ENCODE results near the gene ITGAD. TPM values are rescaled to one million over a fixed set of nuclear protein-coding genes. Genes with fewer than 3 reads are reported as not detected.

ITGAD gene
- total and polyA plus RNA-seq, 2 donors (not counting 3 experiments of a cell fraction or from before 2014, with no cell fraction given) = not detected

DNA sequence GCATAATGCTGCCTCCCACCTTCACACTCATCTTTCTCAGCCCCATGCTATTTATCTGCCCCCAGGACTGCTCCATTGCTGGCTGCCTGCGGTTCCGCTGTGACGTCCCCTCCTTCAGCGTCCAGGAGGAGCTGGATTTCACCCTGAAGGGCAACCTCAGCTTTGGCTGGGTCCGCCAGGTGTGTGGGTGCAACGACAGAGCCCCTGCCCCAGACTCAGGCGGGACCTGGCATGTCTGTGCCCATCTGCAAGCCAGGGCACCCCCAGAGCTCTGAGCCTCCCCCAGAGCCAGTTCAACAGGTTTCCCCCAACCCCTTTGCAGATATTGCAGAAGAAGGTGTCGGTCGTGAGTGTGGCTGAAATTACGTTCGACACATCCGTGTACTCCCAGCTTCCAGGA is 12.9 kb upstream of the ITGAD start:
- FAIRE-seq (no peak), DNase-seq (ENCODE audit: low read depth, low spot score) (no peak)
- TF ChIP-seq EZH2 (IDR thresholded peaks at IDR 0.05; ENCODE audit: borderline replicate concordance, low read depth, low read length, severe bottlenecking) (no peak), JUN (IDR thresholded peaks at IDR 0.05; ENCODE audit: borderline replicate concordance, insufficient read depth, insufficient read length, low read depth) (no peak), MYC (IDR thresholded peaks at IDR 0.05; ENCODE audit: low read depth, low read length) (no peak), POLR2A (IDR thresholded peaks at IDR 0.05; ENCODE audit: low read depth, low read length) (no peak), GATA2 (IDR thresholded peaks at IDR 0.05; ENCODE audit: insufficient read depth, insufficient read length, low read depth, low read length) (no peak)
- BruUV-seq (replicated peaks) = no TSS peak
- dilution Hi-C loops (cut with MboI; ENCODE audit: extremely low pct_ligation_motif_present, low sequenced_read_pairs) = no loop called here
- Histone ChIP-seq H3K79me2 (ENCODE audit: control insufficient read depth, insufficient read depth, low read length) (no peaks in the 10 kb centered on the region), H3K9me1 (replicated peaks; ENCODE audit: control insufficient read depth, extremely low read depth, insufficient read depth, low read length) (no peaks in the 10 kb centered on the region), H4K20me1 (replicated peaks; ENCODE audit: control insufficient read depth, extremely low read depth, insufficient read depth, low read length) (no peaks in the 10 kb centered on the region), H3K9me3 (replicated peaks; ENCODE audit: control insufficient read depth, insufficient read depth, low read length) (no peaks in the 10 kb centered on the region), H3K27ac (ENCODE audit: insufficient read depth, low read depth, low read length) (no peak overlapping the region), H2AFZ (ENCODE audit: low read depth, low read length) (no peak overlapping the region), H3K27me3 (ENCODE audit: control insufficient read depth in 2 of 2, insufficient read depth in 2 of 2, low read length in 2 of 2) (no peaks in the 10 kb centered on the region), H3K36me3 (ENCODE audit: control insufficient read depth in 2 of 2, extremely low read depth in 1 of 2, insufficient read depth in 2 of 2, low read length in 2 of 2) (no peaks in the 10 kb centered on the region), H3K4me1 (ENCODE audit: control insufficient read depth, extremely low read depth, insufficient read depth, low read length) (no peaks in the 10 kb centered on the region), H3K4me3 (replicated peaks in 1 of 3; ENCODE audit: insufficient read depth in 1 of 3, low read depth in 1 of 3, low read length in 3 of 3) (no peak overlapping the region), H3K4me2 (ENCODE audit: insufficient read depth, low read length) (no peak overlapping the region), H3K9ac (replicated peaks; ENCODE audit: extremely low read depth, insufficient read depth, low read length) (no peak overlapping the region)
- intact Hi-C loops (cut with micrococcal nuclease) = no loop called here
- ChIA-PET CTCF (no interaction called here), POLR2A (no interaction called here)

DNA sequence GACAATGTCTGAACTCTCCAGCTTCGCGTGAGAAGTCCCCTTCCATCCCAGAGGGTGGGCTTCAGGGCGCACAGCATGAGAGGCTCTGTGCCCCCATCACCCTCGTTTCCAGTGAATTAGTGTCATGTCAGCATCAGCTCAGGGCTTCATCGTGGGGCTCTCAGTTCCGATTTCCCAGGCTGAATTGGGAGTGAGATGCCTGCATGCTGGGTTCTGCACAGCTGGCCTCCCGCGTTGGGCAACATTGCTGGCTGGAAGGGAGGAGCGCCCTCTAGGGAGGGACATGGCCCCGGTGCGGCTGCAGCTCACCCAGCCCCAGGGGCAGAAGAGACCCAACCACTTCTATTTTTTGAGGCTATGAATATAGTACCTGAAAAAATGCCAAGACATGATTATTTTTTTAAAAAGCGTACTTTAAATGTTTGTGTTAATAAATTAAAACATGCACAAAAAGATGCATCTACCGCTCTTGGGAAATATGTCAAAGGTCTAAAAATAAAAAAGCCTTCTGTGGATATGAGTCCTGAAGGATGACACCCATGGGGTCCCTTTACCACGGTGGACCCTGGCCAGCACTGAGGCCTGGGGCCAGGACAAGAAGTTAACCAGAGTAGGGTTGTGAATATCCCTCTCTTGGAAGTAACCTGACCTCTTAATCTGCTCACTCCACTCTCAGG is 10.5 kb upstream of the ITGAD start:
- CTCF ChIA-PET = interaction anchor here (0.6 to 2.7 kb wide), 40 partner anchors 9 to 486 kb away, joined by 3 to 20 read pairs (median 4); partner anchors contain the start of genes HSD3B7, ITGAD, PYCARD and TRIM72
- Histone ChIP-seq H3K4me3 (replicated peaks in 1 of 3; ENCODE audit: insufficient read depth in 1 of 3, low read depth in 1 of 3, low read length in 3 of 3) (no peak overlapping the region), H3K27me3 (ENCODE audit: control insufficient read depth in 2 of 2, insufficient read depth in 2 of 2, low read length in 2 of 2) (no peaks in the 10 kb centered on the region), H3K9me3 (replicated peaks; ENCODE audit: control insufficient read depth, insufficient read depth, low read length) (no peaks in the 10 kb centered on the region), H3K36me3 (ENCODE audit: control insufficient read depth in 2 of 2, extremely low read depth in 1 of 2, insufficient read depth in 2 of 2, low read length in 2 of 2) (no peaks in the 10 kb centered on the region), H3K9me1 (replicated peaks; ENCODE audit: control insufficient read depth, extremely low read depth, insufficient read depth, low read length) (no peaks in the 10 kb centered on the region), H3K79me2 (ENCODE audit: control insufficient read depth, insufficient read depth, low read length) (no peaks in the 10 kb centered on the region), H3K4me1 (ENCODE audit: control insufficient read depth, extremely low read depth, insufficient read depth, low read length) (no peaks in the 10 kb centered on the region), H4K20me1 (replicated peaks; ENCODE audit: control insufficient read depth, extremely low read depth, insufficient read depth, low read length) (no peaks in the 10 kb centered on the region), H3K27ac (ENCODE audit: insufficient read depth, low read depth, low read length) (no peak overlapping the region), H3K4me2 (ENCODE audit: insufficient read depth, low read length) (no peak overlapping the region), H3K9ac (replicated peaks; ENCODE audit: extremely low read depth, insufficient read depth, low read length) (no peak overlapping the region), H2AFZ (ENCODE audit: low read depth, low read length) (no peak overlapping the region)
- FAIRE-seq (no peak), DNase-seq (ENCODE audit: low read depth, low spot score) (peak; percentile 35)
- TF ChIP-seq, protein P1, sequence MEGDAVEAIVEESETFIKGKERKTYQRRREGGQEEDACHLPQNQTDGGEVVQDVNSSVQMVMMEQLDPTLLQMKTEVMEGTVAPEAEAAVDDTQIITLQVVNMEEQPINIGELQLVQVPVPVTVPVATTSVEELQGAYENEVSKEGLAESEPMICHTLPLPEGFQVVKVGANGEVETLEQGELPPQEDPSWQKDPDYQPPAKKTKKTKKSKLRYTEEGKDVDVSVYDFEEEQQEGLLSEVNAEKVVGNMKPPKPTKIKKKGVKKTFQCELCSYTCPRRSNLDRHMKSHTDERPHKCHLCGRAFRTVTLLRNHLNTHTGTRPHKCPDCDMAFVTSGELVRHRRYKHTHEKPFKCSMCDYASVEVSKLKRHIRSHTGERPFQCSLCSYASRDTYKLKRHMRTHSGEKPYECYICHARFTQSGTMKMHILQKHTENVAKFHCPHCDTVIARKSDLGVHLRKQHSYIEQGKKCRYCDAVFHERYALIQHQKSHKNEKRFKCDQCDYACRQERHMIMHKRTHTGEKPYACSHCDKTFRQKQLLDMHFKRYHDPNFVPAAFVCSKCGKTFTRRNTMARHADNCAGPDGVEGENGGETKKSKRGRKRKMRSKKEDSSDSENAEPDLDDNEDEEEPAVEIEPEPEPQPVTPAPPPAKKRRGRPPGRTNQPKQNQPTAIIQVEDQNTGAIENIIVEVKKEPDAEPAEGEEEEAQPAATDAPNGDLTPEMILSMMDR (IDR thresholded peaks at IDR 0.05; ENCODE audit: extremely low read depth in 1 of 2, insufficient read depth in 1 of 2, low read depth in 1 of 2, low read length in 2 of 2) = peak; percentile 54 to 80
- TF ChIP-seq EZH2 (IDR thresholded peaks at IDR 0.05; ENCODE audit: borderline replicate concordance, low read depth, low read length, severe bottlenecking) = no peak
- POLR2A ChIA-PET = interaction anchor here (0.6 to 1.3 kb wide), 2 partner anchors 72 to 202 kb away, joined by 3 to 6 read pairs; partner anchors contain the start of gene FUS
- dilution Hi-C loops (cut with MboI; ENCODE audit: extremely low pct_ligation_motif_present, low sequenced_read_pairs) (no loop called here), intact Hi-C loops (cut with micrococcal nuclease) (loop anchor here (2.0 kb wide), 1 partner anchor 180 kb away; the partner anchor contains the start of gene PYCARD)
- no TSS peak for BruUV-seq (replicated peaks)

All from endothelial cell of umbilical vein (primary cell).